ENCODE results near the gene ARAP2. TPM values are rescaled to one million over a fixed set of nuclear protein-coding genes. Genes with fewer than 3 reads are reported as not detected.

ARAP2 gene
- total RNA-seq, 1 experiment from 2014 or later: 12.5 TPM

DNA sequence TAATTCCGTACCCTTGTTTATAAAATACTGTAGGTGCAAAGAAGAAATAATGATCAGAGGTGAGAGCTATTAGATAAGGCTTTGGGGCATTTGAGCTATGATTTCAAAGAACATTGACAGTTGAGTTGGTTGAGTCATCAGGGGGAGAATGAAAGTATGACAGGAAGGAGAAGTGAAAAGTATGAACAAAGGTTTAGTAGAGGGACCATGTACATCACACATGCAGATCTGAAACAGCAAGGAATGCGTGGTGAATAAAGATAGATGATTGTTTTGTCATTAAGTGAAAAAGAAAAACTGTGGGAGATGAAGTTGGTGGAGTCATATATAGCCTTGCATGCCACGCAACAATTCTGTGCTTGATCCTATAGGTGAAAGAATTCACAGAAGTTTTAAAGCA lies 163.1 kb downstream of the ARAP2 start:
- ChIA-PET CTCF (no interaction called here), POLR2A (ENCODE audit: unreplicated experiment) (no interaction called here)
- Histone ChIP-seq H3K4me1 (ENCODE audit: insufficient read depth, low read length) (peaks cover 4% of the 10 kb centered on the region; the same call in 1 of the 2 replicates), H2AFZ (ENCODE audit: low read length) (no peak overlapping the region), H3K9me2 (replicated peaks; ENCODE audit: low read length) (no peaks in the 10 kb centered on the region), H3K79me2 (ENCODE audit: low read length) (no peaks in the 10 kb centered on the region), H3F3A (ENCODE audit: low read length, unreplicated experiment) (no peaks in the 10 kb centered on the region), H3K9ac (ENCODE audit: low read length) (no peak overlapping the region), H3K27me3 (ENCODE audit: low read length) (no peaks in the 10 kb centered on the region), H3K4me2 (ENCODE audit: low read length) (no peak overlapping the region), H4K20me1 (ENCODE audit: low read length) (no peaks in the 10 kb centered on the region), H3K9me3 (ENCODE audit: low read length) (no peaks in the 10 kb centered on the region), H3K4me3 (ENCODE audit: low read length) (no peak overlapping the region), H3K27ac (ENCODE audit: low read length) (no peak overlapping the region), H3K36me3 (ENCODE audit: low read depth, low read length) (no peaks in the 10 kb centered on the region)
- intact Hi-C loops (cut with micrococcal nuclease): no loop called here
- ATAC-seq (no peak), DNase-seq (no peak)
- TF ChIP-seq EZH2phosphoT487 (IDR thresholded peaks at IDR 0.05; ENCODE audit: borderline replicate concordance, low read length) (no peak), EZH2 (IDR thresholded peaks at IDR 0.05; ENCODE audit: low read length, unreplicated experiment) (no peak), CTCF (conservative IDR thresholded peaks at IDR 0.05; ENCODE audit: low read depth, low read length) (no peak)
- no TSS peak for BruUV-seq (replicated peaks)

GRCh38 chr4:36079666-36080065 lies 164.6 kb downstream of the ARAP2 start:
- no peak for DNase-seq
- CTCF ChIA-PET: no interaction called here
- POLR2A ChIA-PET (ENCODE audit: unreplicated experiment): no interaction called here
- Histone ChIP-seq H2AFZ (ENCODE audit: low read length) (no peak overlapping the region), H3K27ac (ENCODE audit: low read length) (no peak overlapping the region), H3K79me2 (ENCODE audit: low read length) (no peaks in the 10 kb centered on the region), H3K4me2 (ENCODE audit: low read length) (no peak overlapping the region), H3K27me3 (ENCODE audit: low read length) (no peaks in the 10 kb centered on the region), H4K20me1 (ENCODE audit: low read length) (no peaks in the 10 kb centered on the region), H3K4me1 (ENCODE audit: insufficient read depth, low read length) (peaks cover 4% of the 10 kb centered on the region; the same call in 1 of the 2 replicates), H3K9me2 (replicated peaks; ENCODE audit: low read length) (no peaks in the 10 kb centered on the region), H3K4me3 (ENCODE audit: low read length) (no peak overlapping the region), H3F3A (ENCODE audit: low read length, unreplicated experiment) (no peaks in the 10 kb centered on the region), H3K9me3 (ENCODE audit: low read length) (no peaks in the 10 kb centered on the region), H3K36me3 (ENCODE audit: low read depth, low read length) (no peaks in the 10 kb centered on the region), H3K9ac (ENCODE audit: low read length) (no peak overlapping the region)
- no TSS peak for BruUV-seq (replicated peaks)
- no peak for TF ChIP-seq CTCF (conservative IDR thresholded peaks at IDR 0.05; ENCODE audit: low read depth, low read length)
- TF ChIP-seq EZH2phosphoT487 (IDR thresholded peaks at IDR 0.05; ENCODE audit: borderline replicate concordance, low read length): no peak
- no peak for TF ChIP-seq EZH2 (IDR thresholded peaks at IDR 0.05; ENCODE audit: low read length, unreplicated experiment)
- ATAC-seq: no peak
- intact Hi-C loops (cut with micrococcal nuclease): no loop called here

GRCh38 chr4:36078319-36078718 lies 166.0 kb downstream of the ARAP2 start:
- H2AFZ ChIP-seq (ENCODE audit: low read length): no peak overlapping the region
- CTCF ChIA-PET: no interaction called here
- ATAC-seq: no peak
- H3K9me2 ChIP-seq (replicated peaks; ENCODE audit: low read length): no peaks in the 10 kb centered on the region
- no peaks in the 10 kb centered on the region for H4K20me1 ChIP-seq (ENCODE audit: low read length)
- no peak overlapping the region for H3K4me3 ChIP-seq (ENCODE audit: low read length)
- no peak overlapping the region for H3K27ac ChIP-seq (ENCODE audit: low read length)
- H3F3A ChIP-seq (ENCODE audit: low read length, unreplicated experiment): no peaks in the 10 kb centered on the region
- H3K36me3 ChIP-seq (ENCODE audit: low read depth, low read length): no peaks in the 10 kb centered on the region
- POLR2A ChIA-PET (ENCODE audit: unreplicated experiment): no interaction called here
- intact Hi-C loops (cut with micrococcal nuclease): no loop called here
- peaks cover 4% of the 10 kb centered on the region; the same call in 1 of the 2 replicates for H3K4me1 ChIP-seq (ENCODE audit: insufficient read depth, low read length)
- no peaks in the 10 kb centered on the region for H3K9me3 ChIP-seq (ENCODE audit: low read length)
- no peak for DNase-seq
- H3K27me3 ChIP-seq (ENCODE audit: low read length): no peaks in the 10 kb centered on the region
- no peak overlapping the region for H3K4me2 ChIP-seq (ENCODE audit: low read length)
- H3K79me2 ChIP-seq (ENCODE audit: low read length): no peaks in the 10 kb centered on the region
- TF ChIP-seq EZH2phosphoT487 (IDR thresholded peaks at IDR 0.05; ENCODE audit: borderline replicate concordance, low read length) (no peak), EZH2 (IDR thresholded peaks at IDR 0.05; ENCODE audit: low read length, unreplicated experiment) (no peak), CTCF (conservative IDR thresholded peaks at IDR 0.05; ENCODE audit: low read depth, low read length) (no peak)
- BruUV-seq (replicated peaks): no TSS peak
- H3K9ac ChIP-seq (ENCODE audit: low read length): no peak overlapping the region

Measured in PC-3 (cell line).